OCI-LY3 (cell line): ENCODE data around the gene ACER2.

ENCODE experiments used
- EZH2phosphoT487 ChIP-seq: fragments of 200-600 bp; shearing (Covaris generic); IDR thresholded peaks from 2 replicates; pipeline ENCODE4 v1.6.1; 2018; ENCODE audit warnings: antibody characterized with exemption, mixed run types, low read depth
- TF ChIP-seq, protein P1 (sequence below): fragments of 200-600, 300-600 bp; sonication (generic); IDR thresholded peaks from 2 replicates; pipeline ENCODE4 v1.5.1; 2014; ENCODE audit warnings: antibody characterized with exemption, low read length, low read depth

DNA sequence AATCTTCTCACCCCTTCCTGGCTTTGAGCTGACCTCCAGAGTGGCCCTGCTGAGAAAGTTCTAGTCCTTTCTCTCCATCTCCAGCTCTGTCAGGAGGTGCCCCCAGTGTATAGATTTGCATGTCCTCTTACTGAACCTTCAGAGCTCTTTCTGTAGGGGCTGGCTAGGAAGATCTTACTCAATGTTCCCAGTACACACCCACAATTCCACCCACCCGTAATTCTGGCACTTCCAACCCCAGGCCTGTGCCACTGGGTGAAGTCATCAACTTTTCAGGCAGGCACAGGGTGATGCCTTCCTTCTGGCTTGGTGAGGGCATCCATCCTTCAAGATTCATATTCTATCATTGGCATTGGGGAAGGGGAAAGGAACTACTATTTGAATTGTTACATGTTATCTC lies 75.9 kb downstream of the ACER2 start:
- TF ChIP-seq, protein P1, sequence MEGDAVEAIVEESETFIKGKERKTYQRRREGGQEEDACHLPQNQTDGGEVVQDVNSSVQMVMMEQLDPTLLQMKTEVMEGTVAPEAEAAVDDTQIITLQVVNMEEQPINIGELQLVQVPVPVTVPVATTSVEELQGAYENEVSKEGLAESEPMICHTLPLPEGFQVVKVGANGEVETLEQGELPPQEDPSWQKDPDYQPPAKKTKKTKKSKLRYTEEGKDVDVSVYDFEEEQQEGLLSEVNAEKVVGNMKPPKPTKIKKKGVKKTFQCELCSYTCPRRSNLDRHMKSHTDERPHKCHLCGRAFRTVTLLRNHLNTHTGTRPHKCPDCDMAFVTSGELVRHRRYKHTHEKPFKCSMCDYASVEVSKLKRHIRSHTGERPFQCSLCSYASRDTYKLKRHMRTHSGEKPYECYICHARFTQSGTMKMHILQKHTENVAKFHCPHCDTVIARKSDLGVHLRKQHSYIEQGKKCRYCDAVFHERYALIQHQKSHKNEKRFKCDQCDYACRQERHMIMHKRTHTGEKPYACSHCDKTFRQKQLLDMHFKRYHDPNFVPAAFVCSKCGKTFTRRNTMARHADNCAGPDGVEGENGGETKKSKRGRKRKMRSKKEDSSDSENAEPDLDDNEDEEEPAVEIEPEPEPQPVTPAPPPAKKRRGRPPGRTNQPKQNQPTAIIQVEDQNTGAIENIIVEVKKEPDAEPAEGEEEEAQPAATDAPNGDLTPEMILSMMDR = no peak
- TF ChIP-seq EZH2phosphoT487 = no peak
